Thoracic aorta (tissue), 2 donors: ENCODE results near the gene ACOT11. TPM values are rescaled to one million over a fixed set of nuclear protein-coding genes. Genes with fewer than 3 reads are reported as not detected.

ENCODE experiments used
- ATAC-seq: fragments of 150-250 bp; one replicate; pipeline ENCODE4 v1.8.0; 2017; ENCODE audit warnings: low read depth; ENCODE audit not compliant: insufficient number of reproducible peaks, low FRiP score
- DNase-seq: peaks from one replicate; pipeline ENCODE4 v3.0.0-alpha.2; 2020; ENCODE audit warnings: low spot score
- H3K27ac ChIP-seq, 2 donors: fragments of 200-600 bp; sonication (generic); 1 replicate in 1 of 2; 2 replicates in 1 of 2; pipeline ENCODE4 v1.5.1; 2016; ENCODE audit warnings: mild to moderate bottlenecking in 2 of 2, moderate library complexity in 2 of 2
- H3K27me3 ChIP-seq: fragments of 200-600 bp; sonication (generic); replicated peaks from 2 replicates; pipeline ENCODE4 v1.6.0; 2016; ENCODE audit warnings: mild to moderate bottlenecking; ENCODE audit not compliant: insufficient read depth
- H3K36me3 ChIP-seq: fragments of 200-600 bp; sonication (generic); one replicate; pipeline ENCODE4 v1.5.1; 2016
- H3K4me1 ChIP-seq, 2 donors: fragments of 200-600 bp; sonication (generic); 1 replicate in 1 of 2; 2 replicates in 1 of 2; pipeline versions ENCODE4 v1.5.1 to v1.6.0; 2016; ENCODE audit warnings: low read depth in 2 of 2, mild to moderate bottlenecking in 1 of 2; ENCODE audit not compliant: control insufficient read depth in 1 of 2
- H3K4me3 ChIP-seq: fragments of 200-600 bp; sonication (generic); 2 replicates; pipeline ENCODE4 v1.5.1; 2016; ENCODE audit warnings: mild to moderate bottlenecking
- H3K9me3 ChIP-seq: fragments of 200-600 bp; sonication (generic); 2 replicates; pipeline ENCODE4 v1.5.1; 2016
- total RNA-seq, 2 donors: library from RNA; depleted of rRNA; stranded (reverse); fragments of >200 nt; gene quantifications; one replicate each; pipeline versions ENCODE4 v1.1.0 to v1.2.3, GENCODE V29; 2016
- TF ChIP-seq, protein P1 (sequence below): fragments of 200-600 bp; sonication (generic); IDR thresholded peaks from one replicate; pipeline ENCODE4 v1.5.1; 2019; ENCODE audit warnings: antibody characterized with exemption

The ACOT11 gene
- total RNA-seq, 2 donors from 2014 or later = 19.3 to 23.6 TPM

DNA sequence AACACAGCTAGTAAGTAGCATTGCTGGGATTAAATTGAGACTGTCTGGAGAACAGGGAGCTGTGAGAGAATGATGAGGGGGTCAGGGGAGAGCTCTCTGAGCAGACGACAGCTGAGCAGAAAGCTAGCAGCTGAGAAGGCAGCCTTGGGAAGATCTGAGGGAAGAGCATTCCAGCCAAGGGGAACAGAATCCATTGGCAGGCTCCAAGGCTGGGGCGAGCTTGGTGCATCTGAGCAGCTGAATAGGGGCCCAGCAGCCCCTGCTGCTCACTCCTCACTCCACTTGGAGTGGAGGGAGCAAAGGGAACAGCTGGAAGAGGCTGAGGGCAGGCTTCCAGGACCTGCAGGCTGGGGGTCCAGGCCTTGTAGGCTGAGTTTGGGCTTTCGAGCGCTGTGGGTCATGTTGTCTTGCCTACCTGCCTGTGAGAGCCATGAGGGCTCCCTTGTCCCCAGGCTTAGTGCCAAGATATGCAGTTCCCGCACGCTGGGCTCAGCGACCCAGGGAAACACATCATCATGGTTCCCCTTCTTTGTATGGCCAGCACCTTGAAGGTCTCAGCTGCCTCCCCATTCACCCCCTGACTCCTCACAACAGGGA, 10.5 kb downstream of the ACOT11 start:
- no peak overlapping the region for H3K4me3 ChIP-seq
- H3K4me1 ChIP-seq = peaks cover 14 to 29% of the 10 kb centered on the region in 2 donors
- H3K9me3 ChIP-seq = no peaks in the 10 kb centered on the region
- no peaks in the 10 kb centered on the region for H3K27me3 ChIP-seq
- peak overlapping the region in 1 of 2 donors; percentile 20 for H3K27ac ChIP-seq
- TF ChIP-seq, protein P1, sequence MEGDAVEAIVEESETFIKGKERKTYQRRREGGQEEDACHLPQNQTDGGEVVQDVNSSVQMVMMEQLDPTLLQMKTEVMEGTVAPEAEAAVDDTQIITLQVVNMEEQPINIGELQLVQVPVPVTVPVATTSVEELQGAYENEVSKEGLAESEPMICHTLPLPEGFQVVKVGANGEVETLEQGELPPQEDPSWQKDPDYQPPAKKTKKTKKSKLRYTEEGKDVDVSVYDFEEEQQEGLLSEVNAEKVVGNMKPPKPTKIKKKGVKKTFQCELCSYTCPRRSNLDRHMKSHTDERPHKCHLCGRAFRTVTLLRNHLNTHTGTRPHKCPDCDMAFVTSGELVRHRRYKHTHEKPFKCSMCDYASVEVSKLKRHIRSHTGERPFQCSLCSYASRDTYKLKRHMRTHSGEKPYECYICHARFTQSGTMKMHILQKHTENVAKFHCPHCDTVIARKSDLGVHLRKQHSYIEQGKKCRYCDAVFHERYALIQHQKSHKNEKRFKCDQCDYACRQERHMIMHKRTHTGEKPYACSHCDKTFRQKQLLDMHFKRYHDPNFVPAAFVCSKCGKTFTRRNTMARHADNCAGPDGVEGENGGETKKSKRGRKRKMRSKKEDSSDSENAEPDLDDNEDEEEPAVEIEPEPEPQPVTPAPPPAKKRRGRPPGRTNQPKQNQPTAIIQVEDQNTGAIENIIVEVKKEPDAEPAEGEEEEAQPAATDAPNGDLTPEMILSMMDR = no peak
- ATAC-seq = no peak
- no peak for DNase-seq
- no peaks in the 10 kb centered on the region for H3K36me3 ChIP-seq

DNA sequence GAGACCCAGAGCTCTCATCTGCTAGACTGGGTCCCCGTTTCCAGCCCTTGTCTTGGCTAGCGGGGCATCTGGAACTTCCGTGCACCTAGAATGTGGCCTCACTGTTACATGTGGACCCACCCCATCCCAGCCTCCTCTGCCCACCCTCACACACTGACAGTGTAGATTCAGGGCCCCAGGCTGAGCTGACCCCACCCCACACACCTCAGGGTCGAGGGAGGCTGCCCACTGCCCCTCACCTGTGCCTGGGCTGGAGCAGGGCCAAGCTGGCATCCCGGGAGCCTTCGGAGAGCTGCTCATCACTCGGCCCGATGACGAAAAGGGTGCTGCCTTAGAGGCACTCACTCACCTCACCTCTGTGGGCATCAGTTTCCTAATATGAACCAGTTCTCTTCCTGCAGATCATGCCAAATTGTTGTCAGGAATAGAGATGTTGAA, 11.1 kb downstream of the ACOT11 start:
- DNase-seq = no peak

DNA sequence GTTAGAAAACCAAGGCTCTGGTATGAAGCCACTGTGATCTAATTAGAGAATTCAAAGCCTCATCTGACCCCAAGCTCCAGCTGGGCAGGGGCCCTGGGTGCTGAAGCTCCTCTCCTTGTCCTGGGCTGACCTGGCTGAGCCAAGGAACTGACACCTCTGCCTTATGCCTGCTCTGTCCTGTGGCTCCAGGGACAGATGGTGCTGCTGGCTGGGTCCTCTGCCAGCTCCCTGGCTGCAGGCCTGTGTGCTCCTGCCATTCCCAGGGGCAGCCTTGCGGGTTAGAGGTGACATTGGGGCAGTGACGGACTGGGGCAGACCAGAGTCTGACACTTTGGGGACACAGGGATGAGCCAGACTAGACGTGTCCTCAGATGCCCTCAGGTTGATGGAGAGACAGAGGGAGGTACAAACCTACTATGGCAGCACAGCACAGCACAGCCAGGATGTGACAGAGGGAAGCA, 11.8 kb downstream of the ACOT11 start:
- ATAC-seq (no peak), DNase-seq (no peak)
- no peak overlapping the region for H3K27ac ChIP-seq
- no peak overlapping the region for H3K4me3 ChIP-seq
- H3K4me1 ChIP-seq = peaks cover 14 to 29% of the 10 kb centered on the region in 2 donors
- no peaks in the 10 kb centered on the region for H3K27me3 ChIP-seq
- TF ChIP-seq, protein P1 = no peak
- no peaks in the 10 kb centered on the region for H3K9me3 ChIP-seq
- no peaks in the 10 kb centered on the region for H3K36me3 ChIP-seq

More for the DNA sequence above, 11.1 kb downstream of the ACOT11 start:
- Histone ChIP-seq H3K4me3 (no peak overlapping the region), H3K36me3 (no peaks in the 10 kb centered on the region), H3K4me1 (peaks cover 14 to 29% of the 10 kb centered on the region in 2 donors), H3K27ac (no peak overlapping the region), H3K9me3 (no peaks in the 10 kb centered on the region), H3K27me3 (no peaks in the 10 kb centered on the region)
- TF ChIP-seq, protein P1 = no peak
- ATAC-seq = no peak

DNA sequence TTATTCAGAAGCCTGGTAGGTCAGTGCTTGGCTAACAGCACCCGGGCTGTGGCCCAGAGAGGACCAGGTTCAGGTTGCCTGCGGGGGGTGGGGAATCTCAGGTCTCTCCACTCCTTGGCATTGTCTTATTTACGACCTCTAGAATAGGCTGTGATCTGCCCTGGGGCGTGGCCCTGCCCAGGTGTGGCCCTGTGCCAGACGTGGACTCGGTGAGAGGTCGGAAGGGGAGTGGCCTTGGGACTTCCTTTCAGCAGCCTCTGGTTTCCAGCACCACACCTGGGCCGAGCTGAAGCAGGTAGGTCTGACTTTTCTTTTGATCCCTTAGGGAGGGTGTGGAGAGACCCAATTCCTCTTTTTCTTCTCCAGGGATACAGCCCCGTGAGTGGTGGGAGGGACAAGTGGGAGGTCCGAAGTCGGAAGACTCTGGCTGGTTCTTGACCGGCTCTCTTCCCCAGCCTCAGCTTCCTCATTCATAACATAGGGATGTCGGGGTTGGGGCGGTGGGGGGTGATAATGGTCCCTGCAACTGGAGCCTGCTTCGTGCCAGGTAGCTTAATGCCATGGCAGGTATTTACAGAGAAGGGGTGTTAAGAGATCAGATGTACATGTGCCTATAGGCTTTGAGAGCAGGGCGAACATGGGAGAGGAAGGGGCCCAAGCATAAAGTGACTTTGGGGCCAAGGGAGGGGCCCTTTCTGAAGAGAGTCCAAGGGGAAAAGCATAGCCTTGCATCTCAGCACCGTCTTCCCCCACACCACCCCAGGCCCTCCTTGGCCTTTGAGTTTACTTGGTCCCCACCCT, 16.5 kb downstream of the ACOT11 start:
- ATAC-seq (no peak), DNase-seq (no peak)
- Histone ChIP-seq H3K27ac (no peak overlapping the region), H3K9me3 (no peaks in the 10 kb centered on the region), H3K36me3 (no peaks in the 10 kb centered on the region), H3K4me1 (peaks cover 11 to 13% of the 10 kb centered on the region in 2 donors), H3K4me3 (no peak overlapping the region), H3K27me3 (no peaks in the 10 kb centered on the region)
- TF ChIP-seq, protein P1 = no peak

DNA sequence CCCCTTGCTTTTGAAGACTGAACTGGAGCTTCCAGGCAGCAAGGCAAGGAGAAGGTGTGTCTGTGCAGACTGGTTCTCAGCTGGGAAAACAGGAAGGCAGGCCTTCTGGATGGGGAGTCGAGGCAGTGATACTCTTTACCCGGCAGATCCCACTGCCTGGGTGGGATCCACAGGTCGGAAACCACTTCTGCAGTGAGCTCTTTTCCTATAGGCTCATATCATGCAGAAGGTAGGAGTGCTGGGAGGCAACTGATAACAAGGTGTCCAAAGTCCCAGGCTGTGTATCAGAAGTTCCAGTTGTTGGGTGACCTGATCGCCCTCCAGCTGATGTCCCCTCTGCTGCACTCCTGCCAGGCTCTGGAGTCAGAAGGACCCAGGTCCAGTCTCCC, 17.1 kb downstream of the ACOT11 start:
- DNase-seq (no peak), ATAC-seq (no peak)
- H3K9me3 ChIP-seq = no peaks in the 10 kb centered on the region
- H3K27me3 ChIP-seq = no peaks in the 10 kb centered on the region
- peaks cover 11 to 17% of the 10 kb centered on the region in 2 donors for H3K4me1 ChIP-seq
- H3K4me3 ChIP-seq = no peak overlapping the region
- TF ChIP-seq, protein P1 = no peak
- no peak overlapping the region for H3K27ac ChIP-seq
- no peaks in the 10 kb centered on the region for H3K36me3 ChIP-seq
